Epithelial cell of proximal tubule (primary cell): Measurements from ENCODE around the gene YARS1. TPM values are rescaled to one million over a fixed set of nuclear protein-coding genes. Genes with fewer than 3 reads are reported as not detected.

ENCODE experiments used
- DNase-seq: peaks from one replicate; pipeline ENCODE4 v3.0.0-alpha.2; 2011; ENCODE audit warnings: low read depth
- H3K4me3 ChIP-seq: 2 replicates; pipeline ENCODE4 v1.5.1; 2011; ENCODE audit warnings: low read depth, mild to moderate bottlenecking, low read length
- total RNA-seq: library from RNA; depleted of rRNA; stranded (reverse); fragments of >200 nt; gene quantifications from 2 replicates; pipeline ENCODE4 v1.2.3, GENCODE V29; 2015
- TF ChIP-seq, protein P1 (sequence below): conservative IDR thresholded peaks from 2 replicates; pipeline ENCODE4 v1.5.1; 2012; ENCODE audit warnings: low read depth, mild to moderate bottlenecking, low read length

Gene YARS1
- total RNA-seq, 1 donor from 2014 or later = 90.9 TPM

DNA sequence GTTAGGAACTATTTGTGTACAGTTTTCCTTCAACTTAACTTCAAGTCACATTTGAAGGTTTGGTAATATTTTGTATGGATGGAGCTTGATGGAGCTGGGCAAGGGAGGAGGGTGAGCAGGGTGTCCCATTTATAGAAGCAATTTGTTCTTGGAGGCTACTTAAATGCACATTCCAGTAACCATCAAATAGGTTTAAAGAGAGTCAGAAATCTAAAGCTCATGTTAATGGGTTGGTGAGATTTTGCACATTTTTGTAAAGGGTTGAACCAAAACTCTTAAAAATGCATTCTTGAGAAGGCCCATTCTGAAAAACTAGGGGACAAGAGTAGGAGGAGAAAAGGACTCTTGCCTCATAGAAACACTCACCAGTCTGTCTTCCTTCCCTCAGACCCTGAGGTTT is 43.4 kb upstream of the YARS1 start:
- H3K4me3 ChIP-seq = no peak overlapping the region
- TF ChIP-seq, protein P1, sequence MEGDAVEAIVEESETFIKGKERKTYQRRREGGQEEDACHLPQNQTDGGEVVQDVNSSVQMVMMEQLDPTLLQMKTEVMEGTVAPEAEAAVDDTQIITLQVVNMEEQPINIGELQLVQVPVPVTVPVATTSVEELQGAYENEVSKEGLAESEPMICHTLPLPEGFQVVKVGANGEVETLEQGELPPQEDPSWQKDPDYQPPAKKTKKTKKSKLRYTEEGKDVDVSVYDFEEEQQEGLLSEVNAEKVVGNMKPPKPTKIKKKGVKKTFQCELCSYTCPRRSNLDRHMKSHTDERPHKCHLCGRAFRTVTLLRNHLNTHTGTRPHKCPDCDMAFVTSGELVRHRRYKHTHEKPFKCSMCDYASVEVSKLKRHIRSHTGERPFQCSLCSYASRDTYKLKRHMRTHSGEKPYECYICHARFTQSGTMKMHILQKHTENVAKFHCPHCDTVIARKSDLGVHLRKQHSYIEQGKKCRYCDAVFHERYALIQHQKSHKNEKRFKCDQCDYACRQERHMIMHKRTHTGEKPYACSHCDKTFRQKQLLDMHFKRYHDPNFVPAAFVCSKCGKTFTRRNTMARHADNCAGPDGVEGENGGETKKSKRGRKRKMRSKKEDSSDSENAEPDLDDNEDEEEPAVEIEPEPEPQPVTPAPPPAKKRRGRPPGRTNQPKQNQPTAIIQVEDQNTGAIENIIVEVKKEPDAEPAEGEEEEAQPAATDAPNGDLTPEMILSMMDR = no peak
- DNase-seq = no peak

DNA sequence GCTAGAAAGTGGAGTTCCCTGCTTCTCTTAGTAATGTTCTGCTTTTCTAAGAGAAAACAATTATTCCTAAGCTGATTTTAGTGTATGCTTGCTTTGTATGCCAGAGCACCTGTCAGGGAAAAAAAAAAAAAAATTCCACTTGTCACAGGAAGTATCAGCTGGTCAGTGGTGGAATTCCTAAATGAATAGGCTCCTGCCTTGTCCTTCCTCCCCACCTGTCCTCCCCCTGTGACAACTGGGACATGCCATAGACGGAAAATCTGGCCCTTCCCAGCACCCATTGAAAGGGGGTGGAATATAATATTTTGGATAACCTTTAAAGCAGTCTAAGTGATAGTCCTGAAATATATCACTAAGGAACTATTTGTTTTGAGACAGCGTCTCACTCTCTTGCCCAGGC is 42.8 kb upstream of the YARS1 start:
- TF ChIP-seq, protein P1 = no peak

GRCh38 chr1:32858791-32859190 is 41.6 kb upstream of the YARS1 start:
- H3K4me3 ChIP-seq = no peak overlapping the region
- TF ChIP-seq, protein P1 = no peak
- DNase-seq = no peak

More for the DNA sequence above, 42.8 kb upstream of the YARS1 start:
- DNase-seq = no peak
- no peak overlapping the region for H3K4me3 ChIP-seq

DNA sequence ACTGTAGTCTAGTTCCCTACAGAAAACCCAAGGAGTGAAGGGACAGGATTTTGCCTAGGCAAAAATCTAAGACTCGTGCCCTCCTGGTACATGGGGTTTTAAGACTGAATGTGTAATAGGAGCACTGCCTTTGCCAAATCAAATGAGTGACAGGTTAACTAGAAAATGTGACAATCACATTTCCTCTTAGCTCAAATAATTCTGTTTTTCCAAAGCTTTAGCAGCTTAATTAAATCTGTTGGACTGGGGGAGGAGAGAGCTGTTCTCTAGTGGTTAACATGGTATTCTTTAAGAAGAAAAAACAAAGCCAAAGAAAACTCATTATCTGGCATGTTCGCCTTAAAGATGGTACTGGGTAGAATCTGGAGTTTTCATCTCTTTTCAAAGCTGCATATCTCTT is 41.0 kb upstream of the YARS1 start:
- TF ChIP-seq, protein P1 = no peak
- no peak for DNase-seq
- no peak overlapping the region for H3K4me3 ChIP-seq

- DNase-seq = no peak
- no peak overlapping the region for H3K4me3 ChIP-seq
- TF ChIP-seq, protein P1 = no peak
Measured at GRCh38 chr1:32855861-32856617, 38.9 kb upstream of the YARS1 start.

- DNase-seq = no peak
Measured at GRCh38 chr1:32848354-32849063, 31.4 kb upstream of the YARS1 start.

More at GRCh38 chr1:32848354-32849063, 31.4 kb upstream of the YARS1 start:
- TF ChIP-seq, protein P1 = no peak
- no peak overlapping the region for H3K4me3 ChIP-seq
